Lower leg skin (tissue), 3 donors: Measurements from ENCODE around the gene SGIP1.

ENCODE experiments used
- CTCF ChIP-seq, 3 donors: fragments of 450-650 bp; IDR thresholded peaks; one replicate each; pipeline ENCODE4 v1.5.1; 2016; ENCODE audit warnings: antibody characterized with exemption in 3 of 3, mild to moderate bottlenecking in 3 of 3, moderate library complexity in 2 of 3
- POLR2A ChIP-seq, 2 donors: fragments of 450-650 bp; IDR thresholded peaks; one replicate each; pipeline ENCODE4 v1.6.1; 2016 to 2017; ENCODE audit warnings: antibody characterized with exemption in 2 of 2, mild to moderate bottlenecking in 1 of 2, moderate library complexity in 1 of 2

- TF ChIP-seq POLR2A (IDR thresholded peaks at IDR 0.05) (no peak), CTCF (IDR thresholded peaks at IDR 0.05) (no peak)
Observed at GRCh38 chr1:66532214-66532613, 1.7 kb upstream of the SGIP1 start.
